CD4-positive, alpha-beta T cell treated with Interleukin-17A for 4 hours (primary cell): ENCODE data around the gene SLC5A2.
"Not testable (repeated sequence)": the region's sequence is repeated elsewhere in the genome, so short reads cannot be mapped to it uniquely, and the experiment has no call there.

ENCODE experiments used
- DNase-seq: peaks from one replicate; pipeline ENCODE4 v3.0.0-alpha.2; 2020; ENCODE audit warnings: mixed read lengths

The SLC5A2 gene

DNA sequence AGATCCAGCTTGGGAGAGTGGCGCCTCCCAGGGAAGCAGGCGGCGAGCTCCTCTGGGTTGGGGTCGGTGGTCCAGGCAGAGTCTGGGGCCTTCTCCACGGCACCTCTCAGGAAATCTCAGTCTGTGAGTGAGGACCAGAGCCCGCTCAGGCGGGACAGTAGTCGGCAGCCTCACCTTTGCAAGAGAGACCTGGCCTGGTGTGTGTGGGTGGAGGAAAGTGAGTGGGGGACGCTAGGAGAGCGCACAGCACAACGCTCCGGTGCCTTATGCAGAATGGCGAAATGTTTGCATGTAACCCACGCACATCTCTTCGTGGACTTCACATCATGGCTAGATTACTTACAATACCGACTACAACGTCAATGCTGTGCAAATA, 47.0 kb downstream of the SLC5A2 start:
- no peak for DNase-seq

DNA sequence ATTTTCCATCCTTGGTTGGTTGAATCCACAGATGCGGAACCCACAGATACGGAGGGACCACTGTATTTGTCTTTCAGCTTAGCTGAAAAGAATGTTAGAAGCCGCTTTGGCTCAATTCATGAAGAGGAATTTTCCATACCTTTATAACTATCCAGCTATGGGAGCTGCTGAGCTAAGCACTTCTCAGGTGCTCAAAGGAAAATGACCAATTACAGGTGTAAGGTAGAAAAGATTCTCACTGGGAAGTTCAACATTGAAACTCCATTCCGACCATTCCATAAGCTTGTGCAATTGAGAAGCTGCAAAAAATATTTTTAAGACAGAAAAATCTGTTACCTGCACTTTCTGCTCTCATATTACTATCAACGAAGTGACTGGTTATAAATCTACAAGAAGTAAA, 47.5 kb downstream of the SLC5A2 start:
- no peak for DNase-seq

DNA sequence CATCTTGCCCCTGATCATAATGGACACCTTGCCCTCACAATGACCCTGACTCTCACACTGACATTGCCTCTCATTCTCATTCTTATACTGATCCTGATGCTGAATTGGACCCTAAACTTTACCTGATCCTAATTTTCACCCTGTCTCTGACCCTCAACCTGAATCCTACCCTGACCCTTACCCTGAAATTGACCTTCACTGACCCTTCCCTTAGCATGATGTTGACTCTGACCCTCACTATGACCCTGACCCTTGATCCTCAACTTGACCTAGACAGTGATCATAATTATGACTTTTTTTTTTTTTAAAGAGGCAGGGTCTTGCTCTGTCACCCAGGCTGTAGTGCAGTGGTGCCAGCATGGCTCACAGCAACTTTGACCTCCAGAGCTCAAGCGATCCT, 48.2 kb downstream of the SLC5A2 start:
- no peak for DNase-seq

DNA sequence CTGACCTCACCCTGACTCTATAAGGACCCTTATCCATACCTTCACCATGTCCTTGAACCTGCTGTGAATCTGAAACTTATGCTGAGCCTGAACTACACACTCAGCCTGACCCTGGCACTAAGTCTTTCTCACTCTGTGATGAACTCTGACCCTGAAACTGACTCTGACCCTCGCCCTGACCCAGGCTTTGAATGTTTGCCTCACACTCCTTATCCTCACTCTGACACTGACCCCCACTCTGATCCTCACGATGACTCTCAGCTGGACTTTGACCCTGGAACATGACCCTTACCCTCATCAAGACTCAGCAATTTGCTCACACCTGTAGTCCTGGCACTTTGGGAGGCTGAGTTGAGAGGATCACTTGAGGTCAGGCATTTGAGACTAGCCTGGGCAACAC, 49.2 kb downstream of the SLC5A2 start:
- DNase-seq = no peak

- no peak for DNase-seq
Measured at GRCh38 chr16:31532896-31533295, 50.0 kb downstream of the SLC5A2 start.

- no peak for DNase-seq
Measured at GRCh38 chr16:31535737-31536136, 52.8 kb downstream of the SLC5A2 start.

DNA sequence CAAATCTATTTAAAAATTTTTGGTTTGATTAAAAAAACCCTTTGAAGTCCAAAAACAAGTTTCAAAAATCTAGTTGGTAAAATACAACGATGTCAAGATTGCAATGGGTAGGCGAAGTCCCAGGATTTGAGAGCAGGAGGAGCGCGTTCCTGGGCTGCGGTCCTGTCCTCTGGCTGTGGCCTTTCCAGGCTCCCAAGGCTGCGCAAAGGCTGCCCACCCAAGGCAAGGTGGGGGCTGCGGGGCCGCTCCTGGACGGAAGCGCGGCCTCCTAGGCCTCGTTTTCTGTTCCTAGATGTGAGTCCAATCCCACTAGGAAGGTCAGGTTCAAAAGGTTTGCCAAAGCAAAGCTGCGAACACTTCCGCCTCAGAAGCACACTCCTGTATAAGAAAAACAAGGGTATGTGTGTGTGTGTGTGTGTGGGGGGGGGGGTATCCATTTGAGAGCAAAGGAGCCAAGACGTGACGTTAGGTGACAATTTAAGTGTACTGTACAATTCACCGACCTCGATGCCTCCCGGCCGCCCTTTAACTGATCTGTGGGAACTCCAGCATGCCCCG, 54.0 kb downstream of the SLC5A2 start:
- no peak for DNase-seq

GRCh38 chr16:31537362-31538242, 54.7 kb downstream of the SLC5A2 start:
- no peak for DNase-seq

GRCh38 chr16:31538243-31538598, 55.3 kb downstream of the SLC5A2 start:
- not testable (repeated sequence) for DNase-seq

DNA sequence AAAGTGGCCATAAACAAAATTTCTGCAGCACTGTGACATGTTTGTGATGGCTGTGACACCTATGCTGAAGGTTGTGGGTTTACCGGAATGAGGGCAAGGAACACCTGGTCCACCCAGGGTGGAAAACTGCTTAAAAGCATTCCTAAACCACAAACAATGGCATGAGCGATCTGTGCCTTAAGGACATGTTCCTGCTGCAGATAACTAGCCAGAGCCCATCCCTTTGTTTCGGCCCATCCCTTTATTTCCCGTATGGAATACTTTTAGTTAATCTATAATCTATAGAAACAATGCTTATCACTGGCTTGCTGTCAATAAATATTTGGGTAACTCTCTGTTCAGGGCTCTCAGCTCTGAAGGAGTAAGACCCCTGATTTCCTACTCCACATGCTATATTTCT, 56.8 kb downstream of the SLC5A2 start:
- DNase-seq = not testable (repeated sequence)
